GM18873 (cell line): ENCODE results near the gene SLC2A6.

Experiments
- ATAC-seq: cut with Tn5 transposase; IDR thresholded peaks from one replicate; pipeline ENCODE4 v1.9.1; 2021; ENCODE audit warnings: mild to moderate bottlenecking, moderate library complexity, moderate number of reproducible peaks; ENCODE audit not compliant: unreplicated experiment, low FRiP score

The SLC2A6 gene

GRCh38 chr9:133499132-133499891 is 20.4 kb upstream of the SLC2A6 start:
- ATAC-seq = no peak

DNA sequence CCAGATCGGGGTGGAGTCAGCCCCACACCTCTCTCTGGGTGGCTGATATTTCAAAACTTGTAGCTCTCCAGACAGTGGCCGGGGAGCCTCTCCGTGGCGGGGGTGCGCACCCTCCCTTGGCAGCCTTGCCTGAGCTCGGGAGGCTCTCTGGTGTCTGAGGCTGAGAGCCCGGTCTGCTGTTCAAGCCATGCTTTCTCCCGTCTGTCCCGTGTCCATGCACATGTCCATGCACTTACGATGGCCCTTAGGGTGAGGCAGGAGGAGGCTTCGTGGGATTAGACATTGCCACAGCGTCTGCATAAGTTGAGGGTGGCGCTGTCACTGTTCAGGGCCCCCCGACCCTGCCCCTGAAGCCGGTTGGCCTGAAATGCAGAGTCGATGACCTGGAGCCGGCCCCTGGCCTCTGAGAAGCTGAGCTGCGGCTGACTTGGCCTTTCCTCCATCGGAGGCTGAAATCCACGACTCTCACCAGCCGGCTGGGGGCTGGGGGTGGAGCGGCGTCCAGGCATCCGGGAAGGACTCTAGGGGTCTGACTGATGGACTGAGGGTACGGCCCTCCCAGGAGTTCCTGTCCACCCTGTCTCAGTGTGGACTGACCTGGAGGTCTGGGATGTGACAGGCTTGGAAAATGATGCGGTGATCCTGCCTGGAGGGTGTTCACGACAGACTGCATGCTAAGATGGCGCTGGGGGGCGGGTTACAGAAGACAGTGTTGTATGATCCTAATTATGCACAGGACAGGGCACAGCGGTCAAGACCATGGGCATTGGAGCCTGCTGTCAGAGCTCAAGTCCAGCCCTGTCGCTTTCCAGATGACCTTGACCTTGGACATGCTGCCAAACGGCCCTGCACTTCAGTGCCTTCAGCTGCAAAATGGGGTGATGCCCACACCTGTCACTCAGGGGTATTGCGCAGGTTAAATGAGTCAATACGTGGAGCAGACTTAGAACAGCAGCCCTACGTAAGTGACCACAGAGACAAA is 18.3 kb upstream of the SLC2A6 start:
- no peak for ATAC-seq

DNA sequence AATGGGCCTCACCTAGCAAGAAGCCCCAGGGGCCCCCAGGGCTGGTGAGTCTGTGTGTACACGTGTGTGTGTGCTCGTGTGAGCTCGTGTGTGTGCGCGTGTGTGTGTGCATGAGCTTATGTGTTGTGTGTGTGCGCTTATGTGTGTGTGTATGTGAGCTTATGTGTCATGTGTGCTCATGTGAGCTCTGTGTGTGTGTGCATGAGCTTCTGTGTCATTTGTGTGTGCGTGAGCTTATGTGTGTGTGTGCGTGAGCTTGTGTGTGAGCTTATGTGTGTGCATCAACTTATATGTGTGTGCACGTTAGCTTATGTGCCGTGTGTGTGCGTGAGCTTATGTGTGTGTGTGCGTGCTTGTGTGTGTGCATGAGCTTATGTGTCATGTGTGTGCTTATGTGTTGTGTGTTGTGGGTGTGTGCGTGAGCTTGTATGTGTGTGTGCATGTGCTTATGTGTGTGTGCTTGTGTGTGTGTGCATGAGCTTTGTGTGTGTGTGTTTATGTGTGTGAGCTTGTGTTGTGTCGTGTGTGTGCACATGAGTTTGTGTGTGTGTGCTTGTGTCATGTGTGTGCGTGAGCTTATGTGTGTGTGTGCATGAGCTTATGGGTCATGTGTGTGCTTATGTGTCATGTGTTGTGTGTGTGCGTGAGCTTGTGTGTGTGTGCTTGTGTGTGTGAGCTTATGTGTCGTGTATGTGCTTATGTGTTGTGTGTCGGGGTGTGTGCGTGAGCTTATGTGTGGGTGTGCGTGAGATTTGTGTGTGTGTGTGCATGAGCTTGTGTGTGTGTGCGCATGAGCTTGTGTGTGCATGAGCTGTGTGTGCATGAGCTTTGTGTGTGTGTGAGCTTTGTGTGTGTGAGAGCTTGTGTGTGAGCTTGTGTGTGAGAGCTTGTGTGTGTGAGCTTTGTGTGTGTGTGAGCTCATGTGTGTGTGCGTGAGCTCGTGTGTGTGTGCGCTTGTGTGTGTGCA is 16.7 kb upstream of the SLC2A6 start:
- no peak for ATAC-seq

DNA sequence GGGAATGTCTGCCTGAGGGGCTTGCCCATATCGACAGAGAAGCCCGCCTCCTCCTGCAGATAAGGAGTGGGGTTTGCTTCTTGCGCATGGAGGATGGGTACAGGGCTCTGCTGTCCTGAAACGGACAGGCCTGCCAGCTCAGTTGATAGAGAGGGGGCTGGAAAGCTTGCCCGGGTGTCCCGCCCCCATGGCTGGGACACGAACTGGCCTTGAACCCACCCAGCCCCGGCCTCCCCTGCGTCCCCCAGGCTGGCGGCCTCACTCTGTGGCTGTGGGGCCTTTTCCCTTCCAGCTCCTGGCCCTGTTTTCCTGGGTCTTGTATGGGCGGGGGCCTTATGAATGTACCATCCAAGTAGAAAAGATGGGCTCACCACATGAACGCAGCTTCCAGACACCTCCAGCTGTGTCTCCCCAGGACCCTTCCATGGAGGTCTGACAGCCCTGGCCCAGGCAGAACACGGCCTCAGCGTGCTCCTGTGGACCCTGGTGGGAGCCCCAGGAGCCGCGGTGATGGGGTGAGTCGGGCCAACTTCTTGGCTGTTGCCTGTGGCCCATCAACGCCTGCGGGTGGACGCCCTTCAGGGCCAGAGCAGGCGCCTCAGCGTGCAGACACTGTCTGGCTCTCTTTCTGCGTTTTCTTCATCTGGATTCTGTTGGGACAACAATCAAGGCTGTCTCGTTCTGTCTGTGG is 15.9 kb upstream of the SLC2A6 start:
- ATAC-seq = no peak

DNA sequence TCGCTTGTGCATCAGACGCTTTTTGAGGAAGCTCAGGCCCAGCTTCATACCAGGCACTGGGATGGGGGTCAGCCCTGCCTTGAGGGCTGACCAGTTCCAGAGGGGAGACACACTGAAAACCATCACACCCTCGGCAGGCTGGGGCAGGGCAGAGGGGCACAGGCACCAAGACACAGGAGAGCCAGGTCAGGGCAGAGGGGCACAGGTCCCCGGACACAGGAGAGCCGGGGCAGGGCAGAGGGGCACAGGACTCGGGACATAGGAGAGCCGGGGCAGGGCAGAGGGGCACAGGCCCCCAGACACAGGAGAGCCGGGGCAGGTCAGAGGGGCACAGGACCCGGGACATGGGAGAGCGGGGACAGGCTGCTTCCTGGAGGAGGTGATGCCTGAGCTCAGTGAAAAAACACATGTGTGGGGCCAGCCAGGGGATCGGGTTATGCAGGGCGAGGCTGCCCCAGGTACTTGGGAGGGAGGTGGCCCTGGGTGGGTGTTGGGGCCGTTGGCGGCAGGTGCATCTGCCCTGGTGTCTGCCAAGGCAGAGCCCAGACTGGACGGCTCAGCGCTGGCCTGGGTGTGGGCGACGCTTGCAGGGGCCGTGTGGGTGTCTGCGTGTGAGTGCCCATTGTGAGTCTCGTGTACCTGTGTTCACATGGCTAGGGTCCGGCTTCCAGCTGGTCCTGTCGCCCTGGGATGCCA is 15.1 kb upstream of the SLC2A6 start:
- ATAC-seq = no peak

DNA sequence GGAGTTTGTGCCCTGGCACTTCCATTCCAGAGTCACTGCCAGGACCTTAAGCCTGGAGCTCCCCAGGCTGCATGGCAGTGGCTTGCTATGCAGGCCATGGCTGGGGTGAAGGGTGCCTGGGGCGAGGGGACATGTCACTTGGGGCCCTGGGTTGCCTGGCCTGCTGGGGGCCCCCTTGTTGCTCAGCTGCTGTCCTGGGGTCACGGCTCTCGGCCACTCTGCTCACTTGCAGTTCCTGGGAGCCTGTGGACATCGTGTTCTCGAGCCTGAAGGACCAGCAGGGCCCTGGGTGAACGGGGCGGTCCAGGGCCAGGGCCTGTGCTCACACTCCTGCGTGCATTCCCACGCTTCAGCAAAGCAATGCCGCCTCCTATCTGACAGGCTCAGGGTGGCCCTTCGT is 14.5 kb upstream of the SLC2A6 start:
- ATAC-seq = no peak

DNA sequence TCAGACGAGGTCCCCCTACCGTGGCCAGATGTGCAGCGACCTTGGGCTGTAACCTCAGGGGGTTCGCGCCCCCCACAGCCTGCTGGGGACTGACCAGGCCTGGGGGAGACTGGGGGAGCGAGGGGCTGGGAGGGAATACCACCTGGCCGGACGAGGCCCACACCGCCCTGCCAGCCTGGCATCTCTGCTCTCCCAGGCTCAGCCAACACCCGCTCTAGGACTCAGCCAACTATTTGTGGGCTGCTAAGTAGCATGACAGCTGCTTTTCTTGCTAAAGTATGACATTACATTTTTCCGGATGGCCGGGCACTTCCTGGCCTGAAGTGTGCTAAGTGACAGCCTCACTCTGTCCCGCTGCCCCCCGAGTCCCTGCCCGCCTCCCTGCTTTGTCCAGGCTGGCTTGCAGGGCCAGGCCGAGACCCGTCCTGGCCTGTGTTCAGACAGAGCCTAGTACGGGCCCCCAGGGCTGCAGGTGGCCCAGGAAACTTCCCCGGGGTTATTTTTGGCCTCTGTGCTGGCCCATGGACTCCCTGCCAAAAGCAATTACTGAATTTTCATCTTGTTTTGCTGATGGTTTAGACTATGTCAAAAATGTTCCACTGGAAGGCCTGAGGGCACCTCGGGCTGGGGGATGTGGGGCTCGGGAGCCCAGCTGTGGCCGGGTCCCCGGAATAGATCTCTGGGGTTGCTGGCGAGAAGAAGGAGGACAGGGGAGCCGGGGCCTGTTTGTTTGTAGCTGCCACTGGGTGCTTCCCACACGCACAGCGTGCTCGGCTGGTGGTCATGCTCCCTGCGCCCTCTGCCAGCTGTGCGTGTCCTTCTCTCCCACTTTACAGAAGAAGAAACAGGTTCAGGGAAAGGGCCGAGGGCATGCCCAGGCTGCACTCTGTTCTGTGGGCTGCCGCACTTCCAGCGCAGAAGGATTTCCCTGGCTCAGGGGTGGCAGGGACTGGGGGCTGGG is 13.4 kb upstream of the SLC2A6 start:
- no peak for ATAC-seq

DNA sequence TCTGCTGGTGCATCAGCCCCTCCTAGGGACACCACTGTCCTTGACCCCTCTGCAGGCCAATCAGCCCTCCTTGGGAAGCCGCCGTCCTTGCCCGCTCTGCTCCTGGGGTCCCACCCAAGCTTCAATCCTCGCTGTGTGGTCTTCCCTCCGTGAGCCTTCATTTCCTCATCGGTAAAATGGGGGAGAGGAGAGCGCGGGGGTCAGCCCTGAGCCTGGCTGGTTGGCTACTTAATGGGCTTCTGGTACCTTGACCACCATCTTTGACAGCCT is 12.7 kb upstream of the SLC2A6 start:
- ATAC-seq = no peak

DNA sequence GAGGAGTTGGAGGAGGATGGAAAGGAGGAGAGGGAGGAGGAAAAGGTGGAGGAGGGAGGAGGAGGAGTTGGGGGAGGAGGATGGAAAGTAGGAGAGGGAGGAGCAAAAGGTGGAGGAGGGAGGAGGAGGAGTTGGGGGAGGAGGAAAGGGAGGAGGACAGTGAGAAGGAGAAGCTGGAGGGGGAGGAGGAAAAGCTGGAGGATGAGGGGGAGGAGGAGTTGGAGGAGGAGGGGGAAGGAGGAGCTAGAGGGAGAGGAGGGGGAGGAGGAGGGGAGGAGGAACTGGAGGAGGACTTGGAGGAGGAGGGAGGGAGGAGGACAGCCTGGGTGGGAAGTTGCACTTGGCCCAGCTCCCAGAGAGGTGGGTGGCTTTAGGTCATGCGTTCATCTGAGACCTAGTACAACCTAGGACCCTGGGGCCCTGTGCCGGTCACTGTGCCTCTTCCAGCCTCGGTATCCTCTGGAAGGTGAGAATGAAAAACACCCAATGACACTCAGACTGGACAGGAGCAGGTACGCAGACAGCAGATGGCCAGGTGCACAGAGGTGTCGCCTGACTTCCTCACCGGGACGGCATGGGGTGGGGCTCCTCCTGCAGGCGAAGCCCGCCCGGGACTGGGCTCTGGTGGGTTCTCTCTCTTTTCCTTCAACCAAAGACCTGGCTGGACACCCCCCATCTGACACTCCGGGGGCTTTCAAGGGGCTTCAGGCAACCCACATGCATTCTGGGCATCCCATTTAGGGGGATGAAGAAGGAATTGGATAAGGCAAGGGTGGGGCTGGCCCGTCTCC is 12.2 kb upstream of the SLC2A6 start:
- ATAC-seq = no peak

DNA sequence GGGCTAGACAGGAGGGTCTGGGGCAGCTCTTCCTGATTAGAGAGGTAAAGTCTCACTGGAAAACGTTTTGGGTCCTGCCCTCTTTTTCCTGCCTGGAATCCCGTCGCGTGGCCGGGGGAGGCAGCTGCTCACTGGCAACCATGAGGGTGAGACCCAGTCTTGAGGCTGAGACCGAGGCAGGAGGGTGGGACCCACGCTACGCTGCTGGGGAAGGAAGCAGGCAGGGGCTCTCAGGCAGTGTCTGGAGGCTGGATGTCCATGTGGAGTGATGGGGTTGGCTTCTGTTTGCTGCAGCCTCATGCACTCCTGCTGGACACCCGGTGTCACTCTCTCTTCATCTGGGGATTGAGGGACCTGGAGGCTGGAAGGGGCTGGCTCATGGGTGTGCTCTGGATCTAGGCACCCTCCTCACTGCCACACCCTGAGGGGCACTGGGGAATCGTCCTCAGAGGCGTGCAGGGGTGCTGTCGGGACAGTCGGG is 11.3 kb upstream of the SLC2A6 start:
- no peak for ATAC-seq

- ATAC-seq = no peak
Observed at GRCh38 chr9:133489253-133490190, 10.6 kb upstream of the SLC2A6 start.

DNA sequence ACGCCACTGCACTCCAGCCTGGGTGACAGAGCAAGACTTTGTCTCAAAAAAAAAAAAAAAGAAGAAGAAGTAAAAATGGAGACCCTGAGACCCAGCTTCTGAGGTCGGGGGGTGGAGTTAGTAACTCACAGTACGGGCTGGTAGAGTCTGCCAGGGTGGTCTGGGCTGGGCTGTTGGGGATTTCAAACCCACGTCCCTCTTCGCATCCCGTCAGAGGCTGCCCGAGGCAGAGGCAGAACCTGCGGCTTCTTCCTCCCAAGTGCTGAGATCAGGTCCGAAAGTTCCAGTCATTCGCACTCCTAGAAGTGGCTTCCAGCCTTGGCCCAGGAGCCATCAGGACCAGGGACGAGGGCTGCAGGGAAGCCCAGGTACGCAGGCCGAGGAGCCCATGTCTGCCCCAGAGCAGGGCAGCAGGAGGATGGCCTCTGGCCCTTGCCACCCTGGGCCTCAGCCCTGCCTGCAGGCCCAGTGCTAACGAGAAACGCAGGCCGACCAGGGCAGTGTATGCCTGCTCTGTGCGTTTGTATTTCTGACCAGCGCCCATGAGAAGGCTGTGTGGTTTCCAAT is 9.9 kb upstream of the SLC2A6 start:
- ATAC-seq = no peak

DNA sequence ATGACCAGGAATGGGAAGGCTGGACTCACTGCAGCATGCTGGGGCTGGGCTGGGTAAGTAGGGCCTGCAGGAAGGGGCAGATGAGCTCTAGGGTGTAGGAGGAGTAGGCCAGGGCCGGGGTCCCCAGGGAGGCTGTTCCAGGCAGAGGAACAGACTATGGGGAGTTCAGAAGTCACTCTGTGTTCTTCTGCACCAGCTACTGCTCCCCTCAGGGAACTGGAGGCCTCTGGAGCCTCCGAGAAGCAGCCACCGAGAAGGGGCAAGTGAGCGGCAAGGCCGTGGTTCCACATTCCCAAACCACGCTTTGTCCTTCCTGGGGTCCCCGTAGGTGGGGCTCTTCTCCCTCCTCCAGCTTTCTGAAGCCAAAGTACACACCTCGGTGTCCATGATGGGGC is 8.4 kb upstream of the SLC2A6 start:
- no peak for ATAC-seq

DNA sequence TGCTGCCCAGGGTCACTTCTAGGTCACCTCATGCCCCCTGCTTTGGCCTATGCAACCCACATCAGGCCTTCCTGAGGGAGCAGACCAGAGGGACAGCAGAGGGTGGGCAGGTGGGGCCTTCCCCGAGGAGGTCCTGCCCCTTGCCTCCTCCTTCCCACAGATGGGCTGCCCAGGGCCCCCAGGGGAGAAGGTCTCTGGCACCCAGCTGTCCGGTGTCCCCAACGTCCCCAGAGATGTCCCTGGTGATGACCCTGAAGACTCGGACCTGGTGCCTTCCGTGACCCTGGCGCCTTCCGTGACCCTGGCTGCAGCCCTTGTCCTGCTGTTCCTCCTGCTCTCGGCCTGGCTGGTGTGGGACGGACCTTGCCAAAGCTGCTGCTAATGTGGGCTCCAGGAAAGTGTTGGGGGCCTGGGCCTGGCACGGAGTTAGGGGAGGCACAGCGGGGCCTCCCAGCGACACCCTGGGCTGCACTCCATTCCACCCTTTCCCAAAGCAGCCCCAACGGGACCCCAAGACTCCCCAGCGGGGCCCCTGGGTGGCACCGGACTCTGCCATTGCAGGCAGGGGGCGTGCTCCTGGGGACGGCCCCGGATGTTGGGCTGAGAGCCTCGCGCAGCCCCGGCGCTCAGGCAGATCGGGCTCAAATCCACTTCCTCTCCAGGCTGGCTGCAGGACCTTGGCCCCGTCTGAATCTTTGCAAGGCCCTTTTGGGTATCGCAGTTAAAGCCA is 6.8 kb upstream of the SLC2A6 start:
- no peak for ATAC-seq

DNA sequence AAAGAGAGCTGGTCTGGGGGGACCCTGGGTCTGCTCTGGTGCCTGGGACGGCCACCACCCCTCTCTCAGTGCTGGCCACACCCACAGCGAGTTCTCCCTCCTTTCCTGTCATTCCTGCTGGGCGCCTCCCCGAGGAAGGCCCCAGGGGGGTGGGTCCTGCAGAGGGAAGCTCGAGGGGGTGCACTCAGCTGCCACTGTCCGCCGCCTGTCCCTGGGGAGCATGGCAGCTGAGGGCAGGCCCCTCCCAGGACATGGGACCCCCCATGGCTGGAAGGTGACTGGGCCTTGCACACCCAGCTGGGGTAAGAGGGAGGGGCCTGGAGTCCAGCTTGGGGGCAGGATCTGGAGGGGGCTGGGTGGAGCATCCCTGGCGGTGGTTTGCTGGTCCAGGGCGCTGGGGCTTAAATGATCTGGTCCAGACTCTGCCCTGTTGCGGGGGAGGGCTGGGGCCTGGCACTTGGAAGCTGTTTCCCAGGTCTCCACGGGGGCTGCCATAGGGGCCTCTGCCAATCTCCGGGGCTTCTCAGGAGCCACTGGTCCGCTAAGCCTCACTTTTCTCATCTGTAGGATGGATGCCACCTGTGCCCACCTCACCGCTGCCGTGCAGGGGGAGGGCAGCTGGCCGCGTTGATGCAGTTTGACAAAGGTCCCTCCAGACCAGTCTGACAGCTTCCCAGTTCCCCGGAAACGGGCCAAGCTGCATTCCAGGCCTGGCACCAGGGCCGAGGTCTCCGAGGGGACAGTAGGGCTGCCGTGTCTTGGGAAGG is 6.0 kb upstream of the SLC2A6 start:
- ATAC-seq = no peak
